Hematopoietic multipotent progenitor cell treated with erythropoietin and hydrocortisone succinate and interleukin-3 and kit ligand, for 15 days (in vitro differentiated cells): Measurements from ENCODE around the gene CDH26.

Experiments used
- DNase-seq: peaks from one replicate; pipeline ENCODE4 v3.0.0-alpha.2; 2015; ENCODE audit warnings: low spot score

Gene CDH26

GRCh38 chr20:59985864-59986263, 27.6 kb downstream of the CDH26 start:
- no peak for DNase-seq

- no peak for DNase-seq
Measured at GRCh38 chr20:59987135-59987534, 28.9 kb downstream of the CDH26 start.

GRCh38 chr20:59988141-59988540, 29.9 kb downstream of the CDH26 start:
- no peak for DNase-seq

- DNase-seq = no peak
Measured at GRCh38 chr20:59992526-59993084, 34.4 kb downstream of the CDH26 start.

GRCh38 chr20:59993736-59994430, 35.7 kb downstream of the CDH26 start:
- DNase-seq = no peak

GRCh38 chr20:59994697-59995122, 36.5 kb downstream of the CDH26 start:
- no peak for DNase-seq

- no peak for DNase-seq
Measured at GRCh38 chr20:59996108-59996507, 37.9 kb downstream of the CDH26 start.

- no peak for DNase-seq
Measured at GRCh38 chr20:59997896-59998295, 39.7 kb downstream of the CDH26 start.

- no peak for DNase-seq
Measured at GRCh38 chr20:59999502-59999901, 41.3 kb downstream of the CDH26 start.

GRCh38 chr20:60000271-60001042, 42.2 kb downstream of the CDH26 start:
- DNase-seq = no peak

GRCh38 chr20:60001108-60001507, 42.9 kb downstream of the CDH26 start:
- no peak for DNase-seq

GRCh38 chr20:60003776-60004175, 45.6 kb downstream of the CDH26 start:
- no peak for DNase-seq

- no peak for DNase-seq
Measured at GRCh38 chr20:60006261-60006660, 48.0 kb downstream of the CDH26 start.

- DNase-seq = no peak
Measured at GRCh38 chr20:60007464-60007863, 49.2 kb downstream of the CDH26 start.

GRCh38 chr20:60008130-60008808, 50.0 kb downstream of the CDH26 start:
- DNase-seq = no peak

- DNase-seq = no peak
Measured at GRCh38 chr20:60009318-60009717, 51.1 kb downstream of the CDH26 start.

GRCh38 chr20:60009826-60010616, 51.8 kb downstream of the CDH26 start:
- no peak for DNase-seq

- DNase-seq = no peak
Measured at GRCh38 chr20:60010689-60011458, 52.7 kb downstream of the CDH26 start.

GRCh38 chr20:60011512-60012507, 53.6 kb downstream of the CDH26 start:
- DNase-seq = no peak
